ENCODE data around the gene ME1.

GRCh38 chr6:83220121-83220520, 210.7 kb downstream of the ME1 start:
- TF ChIP-seq TAF1 (IDR thresholded peaks at IDR 0.05; ENCODE audit: borderline replicate concordance, insufficient read depth, low read length) (no peak), POLR2AphosphoS5 (IDR thresholded peaks at IDR 0.05; ENCODE audit: low read depth, low read length) (no peak), SIN3A (IDR thresholded peaks at IDR 0.05; ENCODE audit: borderline replicate concordance, insufficient read depth, low read length) (no peak), REST (IDR thresholded peaks at IDR 0.05; ENCODE audit: insufficient read depth in 1 of 2, low read depth in 2 of 2, low read length in 2 of 2) (no peak)
